HepG2 (cell line): ENCODE data around the gene TPM2. TPM values are rescaled to one million over a fixed set of nuclear protein-coding genes. Genes with fewer than 3 reads are reported as not detected.

ENCODE experiments used
- CEBPG ChIP-seq: IDR thresholded peaks from 2 replicates; pipeline ENCODE4 v1.6.1; 2016
- CTCF ChIP-seq: sonication (generic); formaldehyde crosslinking; IDR thresholded peaks from 2 replicates; pipeline ENCODE4 v1.5.0; 2020; ENCODE audit warnings: mild to moderate bottlenecking, missing genetic modification reagents, moderate library complexity
- DNMT3B ChIP-seq: conservative IDR thresholded peaks from 2 replicates; pipeline ENCODE4 v1.6.1; 2016; ENCODE audit warnings: missing biosample characterization, control low read depth
- ETV6 ChIP-seq: sonication (generic); formaldehyde crosslinking; conservative IDR thresholded peaks from 2 replicates; pipeline ENCODE4 v1.4.0; 2020; ENCODE audit warnings: missing genetic modification reagents
- GMEB1 ChIP-seq: sonication (generic); formaldehyde crosslinking; IDR thresholded peaks from 2 replicates; pipeline ENCODE4 v1.5.1; 2020; ENCODE audit warnings: missing genetic modification reagents, mild to moderate bottlenecking, borderline replicate concordance
- HOXA5 ChIP-seq: sonication (generic); formaldehyde crosslinking; IDR thresholded peaks from 2 replicates; pipeline ENCODE4 v1.4.0; 2020; ENCODE audit warnings: missing genetic modification reagents
- JDP2 ChIP-seq: sonication (generic); formaldehyde crosslinking; IDR thresholded peaks from 2 replicates; pipeline ENCODE4 v1.8.1; 2022; ENCODE audit warnings: missing genetic modification reagents, borderline replicate concordance
- KLF16 ChIP-seq, 2 experiments: sonication (generic) in 1 of 2; formaldehyde crosslinking in 1 of 2; IDR thresholded peaks; 2 replicates each; pipeline versions ENCODE4 v1.6.1 to v1.8.0; 2016 to 2023; ENCODE audit warnings: missing genetic modification reagents in 2 of 2, missing compliant biosample characterization in 1 of 2
- MAF1 ChIP-seq: sonication (generic); formaldehyde crosslinking; IDR thresholded peaks from 2 replicates; pipeline ENCODE4 v1.5.0; 2020; ENCODE audit warnings: missing genetic modification reagents, borderline replicate concordance
- MED1 ChIP-seq: sonication (generic); formaldehyde crosslinking; IDR thresholded peaks from 2 replicates; pipeline ENCODE4 v1.4.0; 2020; ENCODE audit warnings: missing genetic modification reagents
- MTA3 ChIP-seq: sonication (generic); formaldehyde crosslinking; IDR thresholded peaks from 2 replicates; pipeline ENCODE4 v1.4.0; 2020; ENCODE audit warnings: missing genetic modification reagents
- NCOR1 ChIP-seq: fragments of 200-600 bp; sonication (generic); IDR thresholded peaks from 2 replicates; pipeline ENCODE4 v1.7.0; 2017; ENCODE audit warnings: antibody characterized with exemption, low read length, borderline replicate concordance
- NFKB2 ChIP-seq: sonication (generic); formaldehyde crosslinking; IDR thresholded peaks from 2 replicates; pipeline ENCODE4 v1.4.0; 2020; ENCODE audit warnings: missing genetic modification reagents, borderline replicate concordance
- PAWR ChIP-seq: sonication (generic); formaldehyde crosslinking; IDR thresholded peaks from 2 replicates; pipeline ENCODE4 v1.4.0; 2020; ENCODE audit warnings: missing genetic modification reagents, mild to moderate bottlenecking, borderline replicate concordance
- PHF8 ChIP-seq: sonication (generic); formaldehyde crosslinking; IDR thresholded peaks from 2 replicates; pipeline ENCODE4 v1.5.0; 2020; ENCODE audit warnings: missing genetic modification reagents
- SIN3B ChIP-seq: fragments of 150-350 bp; IDR thresholded peaks from 2 replicates; pipeline ENCODE4 v1.6.1; 2014; ENCODE audit warnings: low read length
- SRSF4 ChIP-seq: fragments of 200-400 bp; formaldehyde crosslinking; IDR thresholded peaks from one replicate; pipeline ENCODE4 v1.6.1; 2018; ENCODE audit warnings: mild to moderate bottlenecking, low read depth, low read length, moderate library complexity; ENCODE audit not compliant: poor library complexity, severe bottlenecking
- TEF ChIP-seq: sonication (generic); formaldehyde crosslinking; IDR thresholded peaks from 2 replicates; pipeline ENCODE4 v1.5.0; 2020; ENCODE audit warnings: missing genetic modification reagents
- TSC22D2 ChIP-seq: sonication (generic); formaldehyde crosslinking; IDR thresholded peaks from 2 replicates; pipeline ENCODE4 v1.5.1; 2020; ENCODE audit warnings: missing genetic modification reagents, mild to moderate bottlenecking, borderline replicate concordance
- YEATS4 ChIP-seq: sonication (generic); formaldehyde crosslinking; IDR thresholded peaks from 2 replicates; pipeline ENCODE4 v1.4.0; 2020; ENCODE audit warnings: missing genetic modification reagents, borderline replicate concordance
- ZNF569 ChIP-seq: sonication (generic); formaldehyde crosslinking; IDR thresholded peaks from 2 replicates; pipeline ENCODE4 v1.5.0; 2020; ENCODE audit warnings: mild to moderate bottlenecking, missing genetic modification reagents, moderate library complexity, borderline replicate concordance
- ZNF570 ChIP-seq: sonication (generic); formaldehyde crosslinking; IDR thresholded peaks from 2 replicates; pipeline ENCODE4 v1.4.0; 2020; ENCODE audit warnings: mild to moderate bottlenecking, missing genetic modification reagents, borderline replicate concordance
- ZSCAN21 ChIP-seq: sonication (generic); formaldehyde crosslinking; IDR thresholded peaks from 2 replicates; pipeline ENCODE4 v1.8.0; 2022; ENCODE audit warnings: mild to moderate bottlenecking, missing genetic modification reagents, moderate library complexity, borderline replicate concordance
- polyA plus RNA-seq, 8 experiments: library from polyadenylated mRNA; depleted of rRNA in 3 of 8; stranded (reverse) in 7 of 8; unstranded in 1 of 8; fragments of >200 nt; fragmentation: Illumina TruSeq in 4 of 8; extraction: Trizol in 4 of 8; gene quantifications; 2 replicates each; pipeline versions ENCODE4 v1.2.1 to v1.2.3, GENCODE V29; 2011 to 2016; ENCODE audit warnings: low read depth in 4 of 8, missing spikeins in 1 of 8, mixed read lengths in 1 of 8; ENCODE audit not compliant: insufficient read depth in 1 of 8
- total RNA-seq, 5 experiments: library from RNA; depleted of rRNA; stranded (reverse); fragments of >200 nt; fragmentation: Illumina TruSeq; extraction: Trizol; gene quantifications; 2 replicates each; pipeline ENCODE4 v1.2.3, GENCODE V29; 2016; ENCODE audit warnings: low read depth in 1 of 5
- TF ChIP-seq, protein P1 (sequence below): sonication (generic); formaldehyde crosslinking; IDR thresholded peaks from 2 replicates; pipeline ENCODE4 v1.5.0; 2020; ENCODE audit warnings: mild to moderate bottlenecking, missing genetic modification reagents

Gene TPM2
- total and polyA plus RNA-seq, 2 of the 13 experiments (the other 11 are each of a cell fraction or from before 2014, with no cell fraction given) = 3.1 to 10.7 TPM

GRCh38 chr9:35657546-35658136 is 32.1 kb downstream of the TPM2 start, which contains the start of gene RMRP (continued):
- TF ChIP-seq MED1 = peak; percentile 97
- no peak; the same call in 1 of the 2 replicates for TF ChIP-seq TSC22D2
- TF ChIP-seq HOXA5 = peak; percentile 96; the same call in 1 of the 2 replicates
- TF ChIP-seq ZSCAN21 (CRISPR knock-in tag) = peak; percentile 96
- TF ChIP-seq JDP2 (CRISPR knock-in tag) = no peak
- TF ChIP-seq, protein P1, sequence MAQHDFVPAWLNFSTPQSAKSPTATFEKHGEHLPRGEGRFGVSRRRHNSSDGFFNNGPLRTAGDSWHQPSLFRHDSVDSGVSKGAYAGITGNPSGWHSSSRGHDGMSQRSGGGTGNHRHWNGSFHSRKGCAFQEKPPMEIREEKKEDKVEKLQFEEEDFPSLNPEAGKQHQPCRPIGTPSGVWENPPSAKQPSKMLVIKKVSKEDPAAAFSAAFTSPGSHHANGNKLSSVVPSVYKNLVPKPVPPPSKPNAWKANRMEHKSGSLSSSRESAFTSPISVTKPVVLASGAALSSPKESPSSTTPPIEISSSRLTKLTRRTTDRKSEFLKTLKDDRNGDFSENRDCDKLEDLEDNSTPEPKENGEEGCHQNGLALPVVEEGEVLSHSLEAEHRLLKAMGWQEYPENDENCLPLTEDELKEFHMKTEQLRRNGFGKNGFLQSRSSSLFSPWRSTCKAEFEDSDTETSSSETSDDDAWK (CRISPR knock-in tag) = no peak
- peak; percentile 22; the same call in 1 of the 2 replicates for TF ChIP-seq PHF8 (CRISPR knock-in tag)
- TF ChIP-seq KLF16 (CRISPR knock-in tag; IDR thresholded peaks at IDR 0.05) = peak in 1 of 2 experiments; percentile 98; a peak in 2 of 4 replicates
- peak; percentile 65 for TF ChIP-seq CTCF (CRISPR knock-in tag)
- no peak for TF ChIP-seq SIN3B
- peak; percentile 98 for TF ChIP-seq YEATS4 (CRISPR knock-in tag)
- peak; percentile 97 for TF ChIP-seq GMEB1
- TF ChIP-seq NCOR1 = peak; percentile 81
- no peak; the same call in 1 of the 2 replicates for TF ChIP-seq DNMT3B (CRISPR knock-in tag)
- TF ChIP-seq MAF1 (CRISPR knock-in tag) = peak; percentile 100
- TF ChIP-seq TEF (CRISPR knock-in tag) = peak; percentile 74; the same call in 1 of the 2 replicates
- TF ChIP-seq ZNF569 = no peak
- TF ChIP-seq MTA3 (CRISPR knock-in tag) = no peak
- peak; percentile 6; the same call in 1 of the 2 replicates for TF ChIP-seq PAWR (CRISPR knock-in tag)
- peak; percentile 58 for TF ChIP-seq CEBPG (CRISPR knock-in tag)
- TF ChIP-seq NFKB2 = peak; percentile 96
- 0 out of 2 replicates have a peak, but pooled peaks have one; percentile 56 for TF ChIP-seq ETV6 (CRISPR knock-in tag)
- no peak for TF ChIP-seq SRSF4
- 0 out of 2 replicates have a peak, but pooled peaks have one; percentile 14 for TF ChIP-seq ZNF570 (CRISPR knock-in tag)
